H9 (cell line): Measurements from ENCODE around the gene ASPSCR1. TPM values are rescaled to one million over a fixed set of nuclear protein-coding genes. Genes with fewer than 3 reads are reported as not detected.

Experiments
- DNase-seq: peaks from one replicate; pipeline ENCODE4 v3.0.0-alpha.2; 2017
- H2AFZ ChIP-seq: one replicate; pipeline ENCODE4 v1.6.1; 2013; ENCODE audit warnings: mild to moderate bottlenecking, low read length, control low read depth, moderate library complexity
- H2AK5ac ChIP-seq: 2 replicates; pipeline ENCODE4 v1.6.1; 2013; ENCODE audit warnings: low read length, control low read depth, mixed read lengths; ENCODE audit not compliant: insufficient read length
- H2BK120ac ChIP-seq: one replicate; pipeline ENCODE4 v1.6.1; 2013; ENCODE audit warnings: low read depth, mild to moderate bottlenecking, low read length, control low read depth, inconsistent platforms; ENCODE audit not compliant: poor library complexity, severe bottlenecking
- H2BK12ac ChIP-seq: 2 replicates; pipeline ENCODE4 v1.6.1; 2013; ENCODE audit warnings: low read length, control low read depth, mixed read lengths, low read depth; ENCODE audit not compliant: insufficient read length
- H2BK15ac ChIP-seq: 2 replicates; pipeline ENCODE4 v1.6.1; 2013; ENCODE audit warnings: low read depth, low read length, control low read depth
- H2BK20ac ChIP-seq: one replicate; pipeline ENCODE4 v1.6.1; 2013; ENCODE audit warnings: low read depth, mild to moderate bottlenecking, low read length, control low read depth, inconsistent platforms; ENCODE audit not compliant: poor library complexity, severe bottlenecking
- H2BK5ac ChIP-seq: 2 replicates; pipeline ENCODE4 v1.6.1; 2013; ENCODE audit warnings: low read length, control low read depth, mixed read lengths; ENCODE audit not compliant: insufficient read length
- H3K14ac ChIP-seq: 2 replicates; pipeline ENCODE4 v1.6.1; 2013; ENCODE audit warnings: low read length, control low read depth; ENCODE audit not compliant: insufficient read depth
- H3K18ac ChIP-seq: 2 replicates; pipeline ENCODE4 v1.6.1; 2013; ENCODE audit warnings: low read depth, mild to moderate bottlenecking, mixed read lengths, low read length, control low read depth; ENCODE audit not compliant: insufficient read length
- H3K23ac ChIP-seq: 2 replicates; pipeline ENCODE4 v1.6.1; 2013; ENCODE audit warnings: low read length, control low read depth, mixed read lengths, low read depth; ENCODE audit not compliant: insufficient read length
- H3K23me2 ChIP-seq: 2 replicates; pipeline ENCODE4 v1.6.1; 2013; ENCODE audit warnings: low read depth, mild to moderate bottlenecking, mixed read lengths, low read length, control low read depth; ENCODE audit not compliant: insufficient read length, poor library complexity, severe bottlenecking
- H3K27ac ChIP-seq: 2 replicates; pipeline ENCODE4 v1.5.1; 2013; ENCODE audit warnings: low read length, control low read depth, mixed read lengths, low read depth; ENCODE audit not compliant: insufficient read length
- H3K27me3 ChIP-seq: 2 replicates; pipeline ENCODE4 v1.6.1; 2013; ENCODE audit warnings: low read length, control low read depth, inconsistent platforms; ENCODE audit not compliant: insufficient read depth
- H3K4ac ChIP-seq: 2 replicates; pipeline ENCODE4 v1.6.1; 2013; ENCODE audit warnings: low read depth, mild to moderate bottlenecking, control low read depth, inconsistent platforms, low read length, moderate library complexity
- H3K4me1 ChIP-seq: 2 replicates; pipeline ENCODE4 v1.6.1; 2013; ENCODE audit warnings: low read length, control low read depth, inconsistent platforms; ENCODE audit not compliant: insufficient read depth
- H3K4me2 ChIP-seq: 2 replicates; pipeline ENCODE4 v1.6.1; 2013; ENCODE audit warnings: low read length, control low read depth, mixed read lengths; ENCODE audit not compliant: insufficient read length, insufficient read depth
- H3K56ac ChIP-seq: 2 replicates; pipeline ENCODE4 v1.6.1; 2013; ENCODE audit warnings: low read depth, mild to moderate bottlenecking, mixed read lengths, low read length, control low read depth; ENCODE audit not compliant: insufficient read length
- H3K79me1 ChIP-seq: 2 replicates; pipeline ENCODE4 v1.6.1; 2013; ENCODE audit warnings: low read depth, mild to moderate bottlenecking, moderate library complexity, low read length, control low read depth, inconsistent platforms; ENCODE audit not compliant: insufficient read depth, poor library complexity, severe bottlenecking
- H3K79me2 ChIP-seq: 2 replicates; pipeline ENCODE4 v1.6.1; 2013; ENCODE audit warnings: low read length, control low read depth, inconsistent platforms; ENCODE audit not compliant: insufficient read depth
- H3K9ac ChIP-seq: 2 replicates; pipeline ENCODE4 v1.6.1; 2013; ENCODE audit warnings: low read length, control low read depth, mixed read lengths; ENCODE audit not compliant: insufficient read length; ENCODE audit errors: extremely low read depth
- H3K9me3 ChIP-seq: one replicate; pipeline ENCODE4 v1.6.1; 2013; ENCODE audit warnings: low read depth, low read length, inconsistent platforms; ENCODE audit not compliant: control insufficient read depth
- H3T11ph ChIP-seq: one replicate; pipeline ENCODE4 v1.6.1; 2013; ENCODE audit warnings: mild to moderate bottlenecking, low read length, control low read depth, inconsistent platforms
- H4K20me1 ChIP-seq: one replicate; pipeline ENCODE4 v1.6.1; 2013; ENCODE audit not compliant: control insufficient read depth, insufficient read length, insufficient read depth
- H4K5ac ChIP-seq: 2 replicates; pipeline ENCODE4 v1.6.1; 2013; ENCODE audit warnings: low read depth, mild to moderate bottlenecking, mixed read lengths, low read length, control low read depth; ENCODE audit not compliant: insufficient read length
- H4K8ac ChIP-seq: replicated peaks from 2 replicates; pipeline ENCODE4 v1.6.1; 2013; ENCODE audit warnings: low read length, control low read depth, mixed read lengths, low read depth; ENCODE audit not compliant: insufficient read length
- H4K91ac ChIP-seq: 2 replicates; pipeline ENCODE4 v1.6.1; 2013; ENCODE audit warnings: low read depth, mild to moderate bottlenecking, moderate library complexity, mixed read lengths, low read length, control low read depth; ENCODE audit not compliant: insufficient read length
- H3K27ac Mint-ChIP-seq, 3 experiments: 2 replicates in 2 of 3; 3 replicates in 1 of 3; pipeline ENCODE4 v1.8.0; 2020 to 2021; ENCODE audit warnings: mixed read lengths in 3 of 3, mild to moderate bottlenecking in 1 of 3, moderate library complexity in 1 of 3
- H3K27me3 Mint-ChIP-seq: 2 replicates; pipeline ENCODE4 v1.8.0; 2021; ENCODE audit warnings: low read depth, mild to moderate bottlenecking, moderate library complexity, mixed read lengths
- H3K36me3 Mint-ChIP-seq, 3 experiments: 2 replicates in 2 of 3; 3 replicates in 1 of 3; pipeline ENCODE4 v1.8.0; 2020 to 2021; ENCODE audit warnings: low read depth in 3 of 3, mixed read lengths in 3 of 3; ENCODE audit not compliant: insufficient read depth in 1 of 3
- H3K4me1 Mint-ChIP-seq, 2 experiments: 2 replicates each; pipeline ENCODE4 v1.8.0; 2020; ENCODE audit warnings: mixed read lengths in 2 of 2
- H3K4me3 Mint-ChIP-seq, 2 experiments: 2 replicates in 1 of 2; 3 replicates in 1 of 2; pipeline ENCODE4 v1.8.0; 2020 to 2021; ENCODE audit warnings: mild to moderate bottlenecking in 2 of 2, mixed read lengths in 2 of 2, moderate library complexity in 1 of 2
- H3K9me3 Mint-ChIP-seq, 2 experiments: 2 replicates in 1 of 2; 3 replicates in 1 of 2; pipeline ENCODE4 v1.8.0; 2020; ENCODE audit warnings: mild to moderate bottlenecking in 2 of 2, mixed read lengths in 2 of 2, moderate library complexity in 1 of 2
- WGBS: extraction: QIAGEN DNeasy Blood & Tissue Kit; methylation state at CpG from one replicate; pipeline ENCODE4 v1.1.7; 2013; ENCODE audit warnings: missing lambda C conversion rate, low lambda C conversion rate, mixed read lengths; ENCODE audit not compliant: insufficient read length; ENCODE audit errors: extremely low coverage; 5-methylcytosine and 5-hydroxymethylcytosine counted together
- total RNA-seq: library from RNA; stranded (reverse); gene quantifications from 2 replicates; pipeline ENCODE4 v1.2.1, GENCODE V29; 2021
- TF ChIP-seq, protein P1 (sequence below): fragments of 200-600 bp; sonication (generic); conservative IDR thresholded peaks from 3 replicates; pipeline ENCODE4 v1.8.0; 2021; ENCODE audit warnings: antibody characterized with exemption, mild to moderate bottlenecking

ASPSCR1 gene
- total RNA-seq, 1 experiment from 2014 or later, result 50.9 TPM

DNA sequence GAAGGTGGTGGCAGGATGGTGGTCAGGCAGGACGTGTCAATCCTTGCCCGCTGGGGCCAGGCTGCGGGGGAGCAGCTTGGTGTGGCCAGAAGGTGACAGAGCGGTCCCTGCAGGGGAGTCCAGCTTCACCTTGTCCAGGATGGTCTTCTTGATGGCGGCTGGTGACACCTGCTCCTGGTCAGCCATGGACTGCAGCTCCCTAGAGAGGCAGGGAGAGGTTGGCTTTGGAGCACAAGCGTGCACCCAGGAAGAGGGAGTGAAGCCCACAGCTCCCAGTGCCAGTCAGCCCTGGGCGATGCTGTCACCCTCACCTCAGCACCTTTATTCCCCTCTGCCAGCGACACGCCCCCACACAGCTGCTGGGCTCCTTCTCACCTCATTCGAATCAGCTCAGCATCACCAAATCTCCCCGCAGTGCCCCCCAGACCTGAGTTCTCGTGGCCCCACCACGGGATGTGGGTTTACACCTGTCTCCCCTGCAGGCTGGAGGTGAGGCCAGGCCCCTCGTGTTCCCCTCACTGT is 44.2 kb upstream of the ASPSCR1 start:
- Mint-ChIP-seq H3K27me3 (peaks cover 28% of the 10 kb centered on the region), H3K36me3 (peaks cover 3 to 32% (median 21%) of the 10 kb centered on the region in 3 experiments; a peak in 6 of 7 replicates), H3K9me3 (no peaks in the 10 kb centered on the region), H3K4me3 (no peak overlapping the region; a peak in 1 of 5 replicates), H3K4me1 (peaks cover 2 to 21% of the 10 kb centered on the region in 2 experiments; a peak in 3 of 4 replicates), H3K27ac (no peak overlapping the region; a peak in 1 of 7 replicates)
- Histone ChIP-seq H2BK20ac (no peak overlapping the region), H3T11ph (no peak overlapping the region), H3K23ac (no peak overlapping the region), H3K4me1 (no peaks in the 10 kb centered on the region), H2BK5ac (no peak overlapping the region), H4K91ac (no peak overlapping the region), H3K23me2 (peaks cover 7% of the 10 kb centered on the region), H3K79me1 (peaks cover 3% of the 10 kb centered on the region), H4K5ac (no peak overlapping the region), H2AFZ (no peak overlapping the region), H3K56ac (no peak overlapping the region), H3K18ac (no peak overlapping the region), H2BK12ac (no peak overlapping the region), H3K79me2 (peaks cover 2% of the 10 kb centered on the region; the same call in 1 of the 2 replicates), H3K9ac (no peak overlapping the region), H3K14ac (no peak overlapping the region; the same call in 1 of the 2 replicates), H4K8ac (no peak overlapping the region), H2AK5ac (no peak overlapping the region), H4K20me1 (peaks cover 4% of the 10 kb centered on the region), H3K4me2 (no peak overlapping the region), H2BK15ac (no peak overlapping the region), H3K4ac (no peak overlapping the region), H3K9me3 (no peaks in the 10 kb centered on the region), H3K27me3 (no peaks in the 10 kb centered on the region; the same call in 1 of the 2 replicates), H2BK120ac (no peak overlapping the region), H3K27ac (no peak overlapping the region)
- DNase-seq, result no peak
- WGBS, result no CpG with 5 or more reads among the region's 14 CpGs
- TF ChIP-seq, protein P1, sequence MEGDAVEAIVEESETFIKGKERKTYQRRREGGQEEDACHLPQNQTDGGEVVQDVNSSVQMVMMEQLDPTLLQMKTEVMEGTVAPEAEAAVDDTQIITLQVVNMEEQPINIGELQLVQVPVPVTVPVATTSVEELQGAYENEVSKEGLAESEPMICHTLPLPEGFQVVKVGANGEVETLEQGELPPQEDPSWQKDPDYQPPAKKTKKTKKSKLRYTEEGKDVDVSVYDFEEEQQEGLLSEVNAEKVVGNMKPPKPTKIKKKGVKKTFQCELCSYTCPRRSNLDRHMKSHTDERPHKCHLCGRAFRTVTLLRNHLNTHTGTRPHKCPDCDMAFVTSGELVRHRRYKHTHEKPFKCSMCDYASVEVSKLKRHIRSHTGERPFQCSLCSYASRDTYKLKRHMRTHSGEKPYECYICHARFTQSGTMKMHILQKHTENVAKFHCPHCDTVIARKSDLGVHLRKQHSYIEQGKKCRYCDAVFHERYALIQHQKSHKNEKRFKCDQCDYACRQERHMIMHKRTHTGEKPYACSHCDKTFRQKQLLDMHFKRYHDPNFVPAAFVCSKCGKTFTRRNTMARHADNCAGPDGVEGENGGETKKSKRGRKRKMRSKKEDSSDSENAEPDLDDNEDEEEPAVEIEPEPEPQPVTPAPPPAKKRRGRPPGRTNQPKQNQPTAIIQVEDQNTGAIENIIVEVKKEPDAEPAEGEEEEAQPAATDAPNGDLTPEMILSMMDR, result no peak
